Type B pancreatic cell (in vitro differentiated cells): Measurements from ENCODE around the gene ATRX. TPM values are rescaled to one million over a fixed set of nuclear protein-coding genes. Genes with fewer than 3 reads are reported as not detected.

Experiments
- total RNA-seq: library from RNA; stranded (reverse); gene quantifications from 2 replicates; pipeline ENCODE4 v1.2.1, GENCODE V29; 2021; ENCODE audit warnings: low replicate concordance

ATRX gene
- total RNA-seq, 1 donor from 2014 or later: 110 TPM

Other genes with a start within 250 kb of the ATRX start
- gene MAGT1, start 109.2 kb upstream of the ATRX start, total RNA-seq: 57.8 and 59.5 TPM in 2 replicates
- 245 and 387 TPM in 2 replicates for gene COX7B, start 113.3 kb upstream of the ATRX start, total RNA-seq
- 11.1 and 12.0 TPM in 2 replicates for gene ATP7A, start 124.5 kb upstream of the ATRX start, total RNA-seq
- not detected in 2 replicates for gene PGAM4, start 183.4 kb upstream of the ATRX start, total RNA-seq